Hippocampal formation (tissue), 2 donors: ENCODE data around the gene TRAF2.
A peak's percentile ranks its signal among the peaks of the same experiment; 100 is the strongest.
"Not testable (repeated sequence)": the region's sequence is repeated elsewhere in the genome, so short reads cannot be mapped to it uniquely, and the experiment has no call there.

Experiments used
- DNase-seq, 2 donors: peaks; one replicate each; lab custom pipeline; 2025; lab: John Stamatoyannopoulos, UW

Gene TRAF2

DNA sequence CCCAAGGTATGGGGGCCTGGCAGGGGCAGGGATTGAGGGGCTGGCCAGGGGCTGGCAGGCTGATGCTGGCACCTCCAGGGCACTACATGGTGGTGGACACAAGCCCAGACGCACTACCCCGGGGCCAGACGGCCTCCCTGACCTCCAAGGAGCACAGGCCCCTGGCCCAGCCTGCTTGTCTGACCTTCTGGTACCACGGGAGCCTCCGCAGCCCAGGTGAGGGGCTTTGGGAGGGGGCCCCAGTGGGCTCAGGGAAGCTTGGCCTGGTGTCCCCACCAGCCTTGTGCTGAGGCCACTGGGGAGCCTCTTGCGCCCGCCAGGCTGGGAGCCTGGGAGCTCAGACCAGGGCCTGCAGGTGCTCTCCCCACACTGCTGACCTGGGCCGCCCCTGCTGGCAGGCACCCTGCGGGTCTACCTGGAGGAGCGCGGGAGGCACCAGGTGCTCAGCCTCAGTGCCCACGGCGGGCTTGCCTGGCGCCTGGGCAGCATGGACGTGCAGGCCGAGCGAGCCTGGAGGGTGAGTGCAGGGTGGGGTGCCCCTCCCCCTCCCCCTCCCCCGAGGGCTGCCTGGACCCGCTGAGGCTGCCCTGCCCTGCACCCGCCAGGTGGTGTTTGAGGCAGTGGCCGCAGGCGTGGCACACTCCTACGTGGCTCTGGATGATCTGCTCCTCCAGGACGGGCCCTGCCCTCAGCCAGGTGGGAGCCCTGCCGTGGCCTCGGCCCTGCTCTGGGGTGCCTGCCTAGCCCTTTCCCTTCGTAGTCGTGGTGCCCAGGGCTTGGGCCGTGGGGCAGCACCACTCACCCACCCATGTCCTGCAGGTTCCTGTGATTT is 28.5 kb upstream of the TRAF2 start:
- DNase-seq, result no peak

- no peak for DNase-seq
Observed at GRCh38 chr9:136858452-136858843, 27.9 kb upstream of the TRAF2 start.

DNA sequence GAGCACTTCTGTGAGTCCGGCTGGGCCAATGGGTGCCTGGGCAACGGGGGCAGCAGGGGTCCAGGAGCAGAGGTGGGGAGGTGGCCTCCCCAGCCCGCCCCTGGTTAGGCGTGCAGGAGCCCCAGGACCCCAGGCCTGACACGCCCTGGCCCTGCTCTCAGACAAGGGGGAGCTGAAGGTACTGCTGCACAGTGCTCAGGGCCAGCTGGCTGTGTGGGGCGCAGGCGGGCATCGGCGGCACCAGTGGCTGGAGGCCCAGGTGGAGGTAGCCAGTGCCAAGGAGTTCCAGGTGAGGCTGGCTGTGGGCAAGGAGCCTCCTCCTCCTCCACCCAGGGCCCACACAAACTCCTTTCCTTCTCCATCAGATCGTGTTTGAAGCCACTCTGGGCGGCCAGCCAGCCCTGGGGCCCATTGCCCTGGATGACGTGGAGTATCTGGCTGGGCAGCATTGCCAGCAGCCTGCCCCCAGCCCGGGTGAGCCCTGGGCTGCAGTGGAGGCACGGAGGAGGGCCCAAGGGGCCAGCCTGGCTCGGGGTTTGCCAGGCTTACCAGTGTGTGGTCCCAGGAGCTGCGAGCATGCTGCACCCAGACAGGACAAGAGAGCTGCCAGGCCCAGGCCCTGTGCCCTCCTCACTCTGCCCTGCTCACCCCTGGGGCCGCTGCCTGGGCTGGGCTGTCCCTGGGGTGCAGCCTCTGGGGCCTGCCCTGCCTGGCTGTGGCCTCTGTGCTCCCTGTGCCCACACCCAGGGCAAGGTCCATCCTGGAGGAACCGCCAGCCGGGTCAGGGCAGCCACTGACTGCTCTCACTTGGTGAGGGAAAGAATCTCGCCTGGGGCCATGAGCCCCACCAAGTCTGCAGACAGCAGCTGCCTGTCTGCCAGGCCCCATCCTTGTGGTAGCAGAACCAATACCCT is 27.2 kb upstream of the TRAF2 start:
- peak in 1 of 2 donors; percentile 42 for DNase-seq

GRCh38 chr9:136860529-136860928 is 25.8 kb upstream of the TRAF2 start:
- no peak for DNase-seq

GRCh38 chr9:136860933-136861873 is 25.1 kb upstream of the TRAF2 start:
- no peak for DNase-seq

DNA sequence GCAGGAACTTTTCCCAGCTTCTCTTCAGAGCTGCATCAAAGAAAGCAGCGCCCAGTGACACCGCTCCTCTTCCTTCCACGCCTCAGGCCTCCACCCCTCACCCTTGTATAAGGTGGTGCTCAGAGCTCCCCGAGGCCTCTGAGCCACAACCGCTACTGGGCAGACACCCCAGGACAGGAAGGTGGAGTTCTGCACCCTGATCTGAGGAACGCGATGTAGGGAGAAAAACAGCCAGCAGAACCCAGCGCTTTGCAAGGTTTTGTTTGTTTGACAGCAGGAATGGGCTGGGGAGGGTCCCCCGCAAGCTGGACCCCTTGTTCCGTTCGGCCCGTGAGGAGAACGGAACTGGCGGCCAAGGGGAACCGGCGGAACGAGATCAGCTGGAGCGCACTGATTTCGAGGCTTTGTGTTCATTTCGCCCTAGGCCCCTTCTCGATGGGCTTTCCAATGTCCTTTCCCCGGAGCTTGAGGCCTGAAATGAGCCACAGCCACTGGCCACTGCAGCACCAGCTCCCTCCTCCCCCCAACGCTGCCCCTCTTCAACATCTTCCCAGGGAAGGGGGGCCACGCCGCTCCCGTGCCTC is 24.4 kb upstream of the TRAF2 start:
- DNase-seq, result no peak

GRCh38 chr9:136862849-136863622 is 23.3 kb upstream of the TRAF2 start:
- DNase-seq, result no peak

DNA sequence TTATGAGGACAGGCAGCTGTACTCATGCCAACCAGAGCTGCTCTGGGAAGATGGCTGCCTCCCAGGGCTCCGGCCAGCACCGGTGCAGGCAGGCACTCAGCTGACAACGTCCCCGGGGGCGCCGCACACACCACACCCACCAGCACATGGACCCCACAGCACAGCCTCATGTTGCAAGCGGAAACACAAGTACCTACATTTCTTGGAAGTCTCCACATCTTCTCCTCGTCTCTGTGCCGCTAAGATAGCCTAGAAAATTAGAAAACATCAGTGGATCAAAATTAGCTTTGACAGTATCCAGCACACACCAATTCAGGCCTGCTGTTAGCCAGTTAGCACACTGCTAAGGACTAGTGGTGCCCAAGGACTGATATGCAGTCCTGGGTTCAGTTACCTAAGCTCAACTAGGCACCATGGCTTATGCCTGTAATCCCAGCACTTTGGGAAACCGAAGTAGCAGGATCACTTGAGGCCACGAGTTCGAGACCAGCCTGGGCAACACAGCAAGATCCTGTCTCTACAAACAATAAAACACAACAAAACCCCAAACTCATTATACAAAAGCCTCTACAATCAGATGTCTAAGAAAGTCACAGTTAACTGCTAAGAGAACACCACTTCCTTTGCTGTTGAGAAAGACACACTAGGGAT is 22.6 kb upstream of the TRAF2 start:
- DNase-seq, result no peak

- no peak for DNase-seq
Observed at GRCh38 chr9:136865041-136865767, 21.1 kb upstream of the TRAF2 start.

DNA sequence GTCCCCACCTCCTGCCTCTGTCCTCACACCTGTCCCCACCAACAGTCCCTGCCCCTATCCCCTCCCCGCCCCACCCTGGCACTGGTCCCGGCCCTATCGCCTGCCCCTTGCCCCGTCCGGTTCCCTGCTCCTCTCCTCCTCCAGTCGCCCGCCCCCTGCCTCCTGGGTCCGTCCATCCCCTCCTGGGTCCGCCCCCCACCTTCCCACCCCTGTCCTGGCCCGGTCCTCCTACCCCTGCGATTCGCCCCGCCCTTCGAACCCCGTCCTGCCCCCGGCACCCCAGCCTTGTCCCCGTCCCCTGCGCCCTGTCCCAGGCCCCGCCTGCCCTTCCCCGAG is 20.6 kb upstream of the TRAF2 start:
- no peak for DNase-seq

GRCh38 chr9:136866898-136867421 is 19.4 kb upstream of the TRAF2 start:
- not testable (repeated sequence) for DNase-seq

- no peak for DNase-seq
Observed at GRCh38 chr9:136867480-136867879, 18.8 kb upstream of the TRAF2 start.

DNA sequence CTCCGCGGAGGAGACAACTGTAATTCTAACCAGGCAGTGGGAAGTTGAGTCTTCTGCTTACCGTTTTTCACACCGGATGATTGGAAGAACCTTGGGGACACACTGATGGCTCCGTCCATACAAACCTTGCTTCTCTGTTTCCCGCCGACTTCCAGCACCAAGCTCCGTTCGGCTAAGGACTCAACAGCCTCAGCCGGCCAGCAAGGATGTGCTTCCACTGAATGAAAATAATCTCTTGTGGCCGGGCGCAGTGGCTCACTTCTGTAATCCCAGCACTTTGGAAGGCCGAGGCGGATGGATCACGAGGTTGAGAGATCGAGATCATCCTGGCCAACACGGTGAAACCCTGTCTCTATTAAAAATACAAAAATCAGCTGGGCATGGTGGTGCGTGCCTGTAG is 18.4 kb upstream of the TRAF2 start:
- no peak for DNase-seq

GRCh38 chr9:136868644-136869043 is 17.7 kb upstream of the TRAF2 start:
- DNase-seq, result no peak

DNA sequence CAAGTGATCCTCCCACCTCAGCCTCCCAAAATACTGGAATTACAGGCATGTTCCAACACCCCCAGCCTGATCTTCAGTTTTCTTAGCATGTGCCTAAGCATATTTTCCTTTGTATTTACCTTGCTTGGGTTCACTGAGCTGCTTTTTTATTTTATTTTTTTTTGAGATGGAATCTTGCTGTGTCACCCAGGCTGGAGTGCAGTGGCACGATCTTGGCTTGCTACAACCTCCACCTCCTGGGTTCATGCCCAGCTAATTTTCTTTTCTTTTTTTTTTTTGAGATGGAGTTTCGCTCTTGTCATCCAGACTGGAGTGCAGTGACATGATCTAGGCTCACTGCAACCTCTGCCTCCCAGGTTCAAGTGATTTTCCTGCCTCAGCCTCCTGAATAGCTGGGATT is 16.7 kb upstream of the TRAF2 start:
- not testable (repeated sequence) for DNase-seq

- DNase-seq, result no peak
Observed at GRCh38 chr9:136875155-136875554, 11.2 kb upstream of the TRAF2 start.

- DNase-seq, result no peak
Observed at GRCh38 chr9:136876476-136876875, 9.8 kb upstream of the TRAF2 start.

DNA sequence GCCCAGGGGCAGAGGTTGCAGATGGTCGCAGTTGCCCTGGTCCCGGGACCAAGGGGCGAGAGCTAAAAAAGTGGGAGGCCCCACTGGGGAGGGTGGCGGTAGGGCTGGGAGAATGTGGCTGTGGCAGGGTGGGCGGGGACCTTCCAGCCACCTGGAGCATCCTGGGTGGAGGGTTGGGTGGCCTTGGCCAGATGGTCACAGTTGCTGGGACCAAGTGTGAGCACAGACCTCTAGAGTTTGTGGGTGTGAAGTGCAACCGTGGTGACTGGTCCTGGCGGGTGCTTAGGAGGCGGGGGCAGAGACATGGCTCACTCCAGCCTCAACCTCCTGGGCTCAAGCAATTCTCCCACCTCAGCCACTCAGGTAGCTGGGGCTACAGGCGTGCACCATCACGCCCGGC is 5.7 kb upstream of the TRAF2 start:
- no peak for DNase-seq

DNA sequence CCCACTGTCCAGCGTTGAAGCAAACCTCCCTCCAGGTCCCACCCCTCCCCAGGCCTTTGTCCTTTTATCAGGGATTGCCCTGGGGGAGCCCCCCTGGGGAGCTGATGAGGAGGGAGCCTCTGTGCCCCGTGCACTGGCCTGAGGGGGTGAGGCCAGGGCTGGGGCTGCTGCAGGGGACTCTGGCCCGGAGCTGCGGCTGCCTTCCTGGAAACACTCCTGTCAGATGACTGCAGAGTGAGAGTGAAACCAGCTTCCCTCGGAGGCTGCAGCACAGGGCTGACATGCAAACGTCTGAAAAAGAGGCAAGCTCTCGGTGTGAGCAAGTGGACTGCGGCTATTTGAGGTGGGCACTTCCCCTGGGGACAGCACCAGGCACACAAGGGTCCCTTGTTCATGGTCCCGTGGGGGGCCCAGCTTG is 4.6 kb upstream of the TRAF2 start:
- DNase-seq, result peak in 1 of 2 donors; percentile 10
